ENCODE data around the gene CHAC1. TPM values are rescaled to one million over a fixed set of nuclear protein-coding genes. Genes with fewer than 3 reads are reported as not detected.

CHAC1 gene
- total RNA-seq, 3 donors from 2014 or later (not counting 1 experiment from before 2014, with no cell fraction given): 1.1 to 1.7 TPM; not detected in 1

- 96% methylated on average over 7 of the region's 9 CpGs for WGBS (ENCODE audit: insufficient coverage)
- H3K9me3 ChIP-seq (ENCODE audit: control insufficient read depth, insufficient read depth, low read length): no peaks in the 10 kb centered on the region
- Mint-ChIP-seq H3K27me3 (ENCODE audit: low read depth in 2 of 2) (peaks cover 6 to 8% of the 10 kb centered on the region in 2 donors), H3K36me3 (no peaks in the 10 kb centered on the region), H3K27ac (peak overlapping the region in 1 of 2 donors; percentile 43), H3K9me3 (no peaks in the 10 kb centered on the region), H3K4me1 (peaks cover 12 to 31% of the 10 kb centered on the region in 2 donors), H3K4me3 (peak overlapping the region; percentile 47)
- H3K4me1 ChIP-seq (ENCODE audit: control insufficient read depth, insufficient read depth, low read length): peaks cover 29% of the 10 kb centered on the region
- H3K36me3 ChIP-seq (ENCODE audit: control insufficient read depth, insufficient read depth, low read length): no peaks in the 10 kb centered on the region
- DNase-seq: no peak
- no peaks in the 10 kb centered on the region for H3K27me3 ChIP-seq (ENCODE audit: control insufficient read depth, insufficient read depth, low read length)
- intact Hi-C loops (cut with micrococcal nuclease): no loop called here
- ATAC-seq: no peak
- H3K27ac ChIP-seq (ENCODE audit: low read length): no peak overlapping the region
- TF ChIP-seq CTCF (IDR thresholded peaks at IDR 0.05): no peak
- H3K4me3 ChIP-seq (ENCODE audit: low read length): no peak overlapping the region
These were observed 9.4 kb upstream of the CHAC1 start for GRCh38 chr15:40943764-40944365.

GRCh38 chr15:40944510-40945296 lies 8.6 kb upstream of the CHAC1 start:
- Mint-ChIP-seq H3K9me3 (no peaks in the 10 kb centered on the region), H3K4me3 (no peak overlapping the region), H3K27ac (peak overlapping the region in 1 of 2 donors; percentile 43), H3K4me1 (peaks cover 12 to 28% of the 10 kb centered on the region in 2 donors), H3K36me3 (no peaks in the 10 kb centered on the region), H3K27me3 (ENCODE audit: low read depth in 2 of 2) (peaks cover 6 to 12% of the 10 kb centered on the region in 2 donors)
- ATAC-seq: no peak
- intact Hi-C loops (cut with micrococcal nuclease): no loop called here
- no peak for TF ChIP-seq CTCF (IDR thresholded peaks at IDR 0.05)
- Histone ChIP-seq H3K4me3 (ENCODE audit: low read length) (no peak overlapping the region), H3K27ac (ENCODE audit: low read length) (no peak overlapping the region), H3K36me3 (ENCODE audit: control insufficient read depth, insufficient read depth, low read length) (no peaks in the 10 kb centered on the region), H3K4me1 (ENCODE audit: control insufficient read depth, insufficient read depth, low read length) (peaks cover 29% of the 10 kb centered on the region), H3K27me3 (ENCODE audit: control insufficient read depth, insufficient read depth, low read length) (no peaks in the 10 kb centered on the region), H3K9me3 (ENCODE audit: control insufficient read depth, insufficient read depth, low read length) (no peaks in the 10 kb centered on the region)
- DNase-seq: no peak
- WGBS (ENCODE audit: insufficient coverage): 90% methylated on average over 9 of the region's 11 CpGs

DNA sequence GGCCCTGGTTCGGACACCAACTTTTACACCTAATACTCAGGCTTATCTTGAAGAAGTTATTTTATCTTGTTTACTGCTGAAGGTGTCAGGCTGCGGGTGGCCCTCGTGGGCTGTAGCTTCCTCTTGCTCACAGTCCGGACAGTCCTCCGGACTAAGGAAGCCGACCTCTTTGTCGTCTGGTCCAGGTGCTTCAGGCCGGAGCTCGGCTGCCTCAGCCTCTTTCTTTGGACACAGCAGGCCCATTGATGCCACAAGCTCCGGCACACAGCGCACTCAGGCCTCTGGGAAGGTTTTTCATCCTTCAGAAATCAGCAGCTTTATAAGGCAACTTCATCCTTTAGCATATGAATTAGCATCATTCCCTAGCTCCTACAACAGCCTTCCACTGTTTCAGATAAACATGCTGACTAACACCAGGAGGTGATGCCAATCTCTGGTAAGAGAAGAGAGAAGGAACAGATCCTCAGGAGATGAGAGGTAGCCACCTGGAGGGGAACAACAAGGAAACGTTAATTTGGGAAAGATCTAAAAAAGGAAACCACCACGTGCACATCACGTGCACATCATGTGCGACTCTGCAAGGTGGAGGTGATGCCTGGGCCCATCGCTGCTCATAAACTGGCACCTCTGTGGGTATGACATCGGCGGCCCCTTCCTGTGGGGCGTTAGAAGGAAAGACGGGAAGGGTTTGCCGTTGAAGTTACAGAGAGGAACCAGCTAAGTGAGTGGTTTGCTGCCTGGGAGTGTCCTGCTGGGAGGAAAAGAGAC lies 4.4 kb upstream of the CHAC1 start:
- no peaks in the 10 kb centered on the region for H3K27me3 ChIP-seq (ENCODE audit: control insufficient read depth, insufficient read depth, low read length)
- Mint-ChIP-seq H3K4me1 (peaks cover 0 to 17% of the 10 kb centered on the region in 2 donors), H3K27ac (no peak overlapping the region), H3K27me3 (ENCODE audit: low read depth in 2 of 2) (peaks cover 6 to 15% of the 10 kb centered on the region in 2 donors), H3K4me3 (no peak overlapping the region), H3K36me3 (no peaks in the 10 kb centered on the region), H3K9me3 (no peaks in the 10 kb centered on the region)
- no peak for ATAC-seq
- no peak overlapping the region for H3K27ac ChIP-seq (ENCODE audit: low read length)
- H3K4me1 ChIP-seq (ENCODE audit: control insufficient read depth, insufficient read depth, low read length): peaks cover 16% of the 10 kb centered on the region
- 69% methylated on average over 21 of the region's 21 CpGs for WGBS (ENCODE audit: insufficient coverage)
- DNase-seq: no peak
- H3K9me3 ChIP-seq (ENCODE audit: control insufficient read depth, insufficient read depth, low read length): no peaks in the 10 kb centered on the region
- no peak for TF ChIP-seq CTCF (IDR thresholded peaks at IDR 0.05)
- no peaks in the 10 kb centered on the region for H3K36me3 ChIP-seq (ENCODE audit: control insufficient read depth, insufficient read depth, low read length)
- intact Hi-C loops (cut with micrococcal nuclease): no loop called here
- H3K4me3 ChIP-seq (ENCODE audit: low read length): no peak overlapping the region
